ENCODE results near the gene TXN2. TPM values are rescaled to one million over a fixed set of nuclear protein-coding genes. Genes with fewer than 3 reads are reported as not detected.

Gene TXN2
- total and polyA plus RNA-seq, 2 donors (not counting 1 experiment from before 2014, with no cell fraction given): 39.6 to 54.6 TPM

GRCh38 chr22:36467042-36467810, 14.2 kb downstream of the TXN2 start:
- peaks cover 6 to 17% of the 10 kb centered on the region in 2 donors for H3K4me1 ChIP-seq (ENCODE audit: control insufficient read depth in 2 of 2, insufficient read depth in 2 of 2, low read length in 2 of 2)
- H3K36me3 ChIP-seq (replicated peaks in 1 of 2; ENCODE audit: control extremely low read depth in 1 of 2, control insufficient read depth in 1 of 2, extremely low read depth in 1 of 2, insufficient read depth in 2 of 2, low read length in 1 of 2): peaks cover 4 to 27% of the 10 kb centered on the region in 2 experiments
- 73% methylated on average over 9 of the region's 14 CpGs for WGBS (ENCODE audit: insufficient coverage)
- ChIA-PET CTCF (interaction anchor here (1.0 to 29.7 kb wide), 5 partner anchors 19 to 163 kb away, joined by 3 to 607 read pairs (median 6); no protein-coding TSS in a partner anchor), POLR2A (interaction anchor here (0.6 to 1.0 kb wide), 3 partner anchors 9 to 166 kb away, joined by 3 to 4 read pairs (median 4); no protein-coding TSS in a partner anchor)
- Mint-ChIP-seq H3K4me1 (peaks cover 14% of the 10 kb centered on the region), H3K27ac (peak overlapping the region; percentile 32), H3K9me3 (ENCODE audit: insufficient read depth) (no peaks in the 10 kb centered on the region), H3K27me3 (no peaks in the 10 kb centered on the region), H3K4me3 (no peak overlapping the region)
- H4K20me1 ChIP-seq (ENCODE audit: control insufficient read depth, insufficient read depth, low read length, poor library complexity, severe bottlenecking): no peaks in the 10 kb centered on the region
- no peak overlapping the region for H2AFZ ChIP-seq (ENCODE audit: insufficient read depth, low read depth, low read length, poor library complexity, severe bottlenecking)
- DNase-seq (no peak), ATAC-seq (ENCODE audit: low read depth) (no peak)
- no peak overlapping the region for H3K4me3 ChIP-seq (ENCODE audit: control extremely low read depth in 1 of 5, extremely low read depth in 1 of 5, insufficient read depth in 1 of 5, low read depth in 2 of 5, low read length in 4 of 5)
- no peaks in the 10 kb centered on the region for H3K9me3 ChIP-seq (ENCODE audit: control extremely low read depth in 1 of 3, control insufficient read depth in 2 of 3, insufficient read depth in 1 of 3, low read length in 2 of 3)
- no peak overlapping the region for H3K27ac ChIP-seq (ENCODE audit: low read length in 2 of 2)
- TF ChIP-seq CTCF (IDR thresholded peaks at IDR 0.05) (no peak), EZH2 (IDR thresholded peaks at IDR 0.05; ENCODE audit: borderline replicate concordance, insufficient read depth, low read depth, low read length, poor library complexity, severe bottlenecking) (no peak)
- H3K4me2 ChIP-seq (replicated peaks; ENCODE audit: low read depth, low read length, poor library complexity, severe bottlenecking): no peak overlapping the region
- H3K9ac ChIP-seq (ENCODE audit: low read length): no peak overlapping the region
- H3K79me2 ChIP-seq (ENCODE audit: control insufficient read depth, insufficient read depth, low read length): peaks cover 31% of the 10 kb centered on the region
- H3K27me3 ChIP-seq (replicated peaks in 1 of 4; ENCODE audit: control extremely low read depth in 1 of 4, control insufficient read depth in 3 of 4, insufficient read depth in 4 of 4, low read length in 3 of 4): no peaks in the 10 kb centered on the region
- intact Hi-C loops (cut with micrococcal nuclease): no loop called here

- H3K9me3 Mint-ChIP-seq (ENCODE audit: insufficient read depth): no peaks in the 10 kb centered on the region
- no peak for TF ChIP-seq EZH2 (IDR thresholded peaks at IDR 0.05; ENCODE audit: borderline replicate concordance, insufficient read depth, low read depth, low read length, poor library complexity, severe bottlenecking)
- TF ChIP-seq CTCF (IDR thresholded peaks at IDR 0.05): no peak
- POLR2A ChIA-PET: interaction anchor here (0.6 to 1.0 kb wide), 2 partner anchors 159 to 165 kb away, joined by 3 to 4 read pairs; no protein-coding TSS in a partner anchor
- Histone ChIP-seq H2AFZ (ENCODE audit: insufficient read depth, low read depth, low read length, poor library complexity, severe bottlenecking) (no peak overlapping the region), H3K4me2 (replicated peaks; ENCODE audit: low read depth, low read length, poor library complexity, severe bottlenecking) (no peak overlapping the region), H3K79me2 (ENCODE audit: control insufficient read depth, insufficient read depth, low read length) (peaks cover 31% of the 10 kb centered on the region), H4K20me1 (ENCODE audit: control insufficient read depth, insufficient read depth, low read length, poor library complexity, severe bottlenecking) (no peaks in the 10 kb centered on the region), H3K9me3 (ENCODE audit: control extremely low read depth in 1 of 3, control insufficient read depth in 2 of 3, insufficient read depth in 1 of 3, low read length in 2 of 3) (no peaks in the 10 kb centered on the region), H3K4me1 (ENCODE audit: control insufficient read depth in 2 of 2, insufficient read depth in 2 of 2, low read length in 2 of 2) (peaks cover 6 to 17% of the 10 kb centered on the region in 2 donors), H3K36me3 (replicated peaks in 1 of 2; ENCODE audit: control extremely low read depth in 1 of 2, control insufficient read depth in 1 of 2, extremely low read depth in 1 of 2, insufficient read depth in 2 of 2, low read length in 1 of 2) (peaks cover 4 to 18% of the 10 kb centered on the region in 2 experiments), H3K27me3 (replicated peaks in 1 of 4; ENCODE audit: control extremely low read depth in 1 of 4, control insufficient read depth in 3 of 4, insufficient read depth in 4 of 4, low read length in 3 of 4) (no peaks in the 10 kb centered on the region), H3K4me3 (ENCODE audit: control extremely low read depth in 1 of 5, extremely low read depth in 1 of 5, insufficient read depth in 1 of 5, low read depth in 2 of 5, low read length in 4 of 5) (no peak overlapping the region), H3K27ac (ENCODE audit: low read length in 2 of 2) (no peak overlapping the region), H3K9ac (ENCODE audit: low read length) (no peak overlapping the region)
- H3K27ac Mint-ChIP-seq: no peak overlapping the region
- intact Hi-C loops (cut with micrococcal nuclease): no loop called here
- 66% methylated on average over 7 of the region's 7 CpGs for WGBS (ENCODE audit: insufficient coverage)
- H3K27me3 Mint-ChIP-seq: no peaks in the 10 kb centered on the region
- H3K4me3 Mint-ChIP-seq: no peak overlapping the region
- DNase-seq: no peak
- CTCF ChIA-PET: interaction anchor here (0.9 to 29.7 kb wide), 3 partner anchors 20 to 162 kb away, joined by 3 to 607 read pairs (median 3); no protein-coding TSS in a partner anchor
- ATAC-seq (ENCODE audit: low read depth): no peak
- peaks cover 14% of the 10 kb centered on the region for H3K4me1 Mint-ChIP-seq
These were observed 15.2 kb downstream of the TXN2 start for GRCh38 chr22:36466258-36466657.

All from B cell (primary cell).